H9 (cell line): ENCODE data around the gene PCDHGA8. TPM values are rescaled to one million over a fixed set of nuclear protein-coding genes. Genes with fewer than 3 reads are reported as not detected.
"Not testable (repeated sequence)": the region's sequence is repeated elsewhere in the genome, so short reads cannot be mapped to it uniquely, and the experiment has no call there.

Experiments
- DNase-seq: peaks from one replicate; pipeline ENCODE4 v3.0.0-alpha.2; 2017
- H2AFZ ChIP-seq: one replicate; pipeline ENCODE4 v1.6.1; 2013; ENCODE audit warnings: mild to moderate bottlenecking, low read length, control low read depth, moderate library complexity
- H2AK5ac ChIP-seq: 2 replicates; pipeline ENCODE4 v1.6.1; 2013; ENCODE audit warnings: low read length, control low read depth, mixed read lengths; ENCODE audit not compliant: insufficient read length
- H2BK120ac ChIP-seq: one replicate; pipeline ENCODE4 v1.6.1; 2013; ENCODE audit warnings: low read depth, mild to moderate bottlenecking, low read length, control low read depth, inconsistent platforms; ENCODE audit not compliant: poor library complexity, severe bottlenecking
- H2BK12ac ChIP-seq: 2 replicates; pipeline ENCODE4 v1.6.1; 2013; ENCODE audit warnings: low read length, control low read depth, mixed read lengths, low read depth; ENCODE audit not compliant: insufficient read length
- H2BK15ac ChIP-seq: 2 replicates; pipeline ENCODE4 v1.6.1; 2013; ENCODE audit warnings: low read depth, low read length, control low read depth
- H2BK20ac ChIP-seq: one replicate; pipeline ENCODE4 v1.6.1; 2013; ENCODE audit warnings: low read depth, mild to moderate bottlenecking, low read length, control low read depth, inconsistent platforms; ENCODE audit not compliant: poor library complexity, severe bottlenecking
- H2BK5ac ChIP-seq: 2 replicates; pipeline ENCODE4 v1.6.1; 2013; ENCODE audit warnings: low read length, control low read depth, mixed read lengths; ENCODE audit not compliant: insufficient read length
- H3K14ac ChIP-seq: 2 replicates; pipeline ENCODE4 v1.6.1; 2013; ENCODE audit warnings: low read length, control low read depth; ENCODE audit not compliant: insufficient read depth
- H3K18ac ChIP-seq: 2 replicates; pipeline ENCODE4 v1.6.1; 2013; ENCODE audit warnings: low read depth, mild to moderate bottlenecking, mixed read lengths, low read length, control low read depth; ENCODE audit not compliant: insufficient read length
- H3K23ac ChIP-seq: 2 replicates; pipeline ENCODE4 v1.6.1; 2013; ENCODE audit warnings: low read length, control low read depth, mixed read lengths, low read depth; ENCODE audit not compliant: insufficient read length
- H3K23me2 ChIP-seq: 2 replicates; pipeline ENCODE4 v1.6.1; 2013; ENCODE audit warnings: low read depth, mild to moderate bottlenecking, mixed read lengths, low read length, control low read depth; ENCODE audit not compliant: insufficient read length, poor library complexity, severe bottlenecking
- H3K27ac ChIP-seq: 2 replicates; pipeline ENCODE4 v1.5.1; 2013; ENCODE audit warnings: low read length, control low read depth, mixed read lengths, low read depth; ENCODE audit not compliant: insufficient read length
- H3K27me3 ChIP-seq: 2 replicates; pipeline ENCODE4 v1.6.1; 2013; ENCODE audit warnings: low read length, control low read depth, inconsistent platforms; ENCODE audit not compliant: insufficient read depth
- H3K4ac ChIP-seq: 2 replicates; pipeline ENCODE4 v1.6.1; 2013; ENCODE audit warnings: low read depth, mild to moderate bottlenecking, control low read depth, inconsistent platforms, low read length, moderate library complexity
- H3K4me1 ChIP-seq: 2 replicates; pipeline ENCODE4 v1.6.1; 2013; ENCODE audit warnings: low read length, control low read depth, inconsistent platforms; ENCODE audit not compliant: insufficient read depth
- H3K4me2 ChIP-seq: 2 replicates; pipeline ENCODE4 v1.6.1; 2013; ENCODE audit warnings: low read length, control low read depth, mixed read lengths; ENCODE audit not compliant: insufficient read length, insufficient read depth
- H3K56ac ChIP-seq: 2 replicates; pipeline ENCODE4 v1.6.1; 2013; ENCODE audit warnings: low read depth, mild to moderate bottlenecking, mixed read lengths, low read length, control low read depth; ENCODE audit not compliant: insufficient read length
- H3K79me1 ChIP-seq: 2 replicates; pipeline ENCODE4 v1.6.1; 2013; ENCODE audit warnings: low read depth, mild to moderate bottlenecking, moderate library complexity, low read length, control low read depth, inconsistent platforms; ENCODE audit not compliant: insufficient read depth, poor library complexity, severe bottlenecking
- H3K79me2 ChIP-seq: 2 replicates; pipeline ENCODE4 v1.6.1; 2013; ENCODE audit warnings: low read length, control low read depth, inconsistent platforms; ENCODE audit not compliant: insufficient read depth
- H3K9ac ChIP-seq: 2 replicates; pipeline ENCODE4 v1.6.1; 2013; ENCODE audit warnings: low read length, control low read depth, mixed read lengths; ENCODE audit not compliant: insufficient read length; ENCODE audit errors: extremely low read depth
- H3K9me3 ChIP-seq: one replicate; pipeline ENCODE4 v1.6.1; 2013; ENCODE audit warnings: low read depth, low read length, inconsistent platforms; ENCODE audit not compliant: control insufficient read depth
- H3T11ph ChIP-seq: one replicate; pipeline ENCODE4 v1.6.1; 2013; ENCODE audit warnings: mild to moderate bottlenecking, low read length, control low read depth, inconsistent platforms
- H4K20me1 ChIP-seq: one replicate; pipeline ENCODE4 v1.6.1; 2013; ENCODE audit not compliant: control insufficient read depth, insufficient read length, insufficient read depth
- H4K5ac ChIP-seq: 2 replicates; pipeline ENCODE4 v1.6.1; 2013; ENCODE audit warnings: low read depth, mild to moderate bottlenecking, mixed read lengths, low read length, control low read depth; ENCODE audit not compliant: insufficient read length
- H4K8ac ChIP-seq: replicated peaks from 2 replicates; pipeline ENCODE4 v1.6.1; 2013; ENCODE audit warnings: low read length, control low read depth, mixed read lengths, low read depth; ENCODE audit not compliant: insufficient read length
- H4K91ac ChIP-seq: 2 replicates; pipeline ENCODE4 v1.6.1; 2013; ENCODE audit warnings: low read depth, mild to moderate bottlenecking, moderate library complexity, mixed read lengths, low read length, control low read depth; ENCODE audit not compliant: insufficient read length
- H3K27ac Mint-ChIP-seq, 3 experiments: 2 replicates in 2 of 3; 3 replicates in 1 of 3; pipeline ENCODE4 v1.8.0; 2020 to 2021; ENCODE audit warnings: mixed read lengths in 3 of 3, mild to moderate bottlenecking in 1 of 3, moderate library complexity in 1 of 3
- H3K27me3 Mint-ChIP-seq: 2 replicates; pipeline ENCODE4 v1.8.0; 2021; ENCODE audit warnings: low read depth, mild to moderate bottlenecking, moderate library complexity, mixed read lengths
- H3K36me3 Mint-ChIP-seq, 3 experiments: 2 replicates in 2 of 3; 3 replicates in 1 of 3; pipeline ENCODE4 v1.8.0; 2020 to 2021; ENCODE audit warnings: low read depth in 3 of 3, mixed read lengths in 3 of 3; ENCODE audit not compliant: insufficient read depth in 1 of 3
- H3K4me1 Mint-ChIP-seq, 2 experiments: 2 replicates each; pipeline ENCODE4 v1.8.0; 2020; ENCODE audit warnings: mixed read lengths in 2 of 2
- H3K4me3 Mint-ChIP-seq, 2 experiments: 2 replicates in 1 of 2; 3 replicates in 1 of 2; pipeline ENCODE4 v1.8.0; 2020 to 2021; ENCODE audit warnings: mild to moderate bottlenecking in 2 of 2, mixed read lengths in 2 of 2, moderate library complexity in 1 of 2
- H3K9me3 Mint-ChIP-seq, 2 experiments: 2 replicates in 1 of 2; 3 replicates in 1 of 2; pipeline ENCODE4 v1.8.0; 2020; ENCODE audit warnings: mild to moderate bottlenecking in 2 of 2, mixed read lengths in 2 of 2, moderate library complexity in 1 of 2
- CTCF ChIP-seq: fragments of 200-600 bp; sonication (generic); conservative IDR thresholded peaks from 3 replicates; pipeline ENCODE4 v1.8.0; 2021; ENCODE audit warnings: antibody characterized with exemption, mild to moderate bottlenecking
- WGBS: extraction: QIAGEN DNeasy Blood & Tissue Kit; methylation state at CpG from one replicate; pipeline ENCODE4 v1.1.7; 2013; ENCODE audit warnings: missing lambda C conversion rate, low lambda C conversion rate, mixed read lengths; ENCODE audit not compliant: insufficient read length; ENCODE audit errors: extremely low coverage; 5-methylcytosine and 5-hydroxymethylcytosine counted together
- total RNA-seq: library from RNA; stranded (reverse); gene quantifications from 2 replicates; pipeline ENCODE4 v1.2.1, GENCODE V29; 2021

Gene PCDHGA8
- total RNA-seq, 1 experiment from 2014 or later = 0.90 TPM

DNA sequence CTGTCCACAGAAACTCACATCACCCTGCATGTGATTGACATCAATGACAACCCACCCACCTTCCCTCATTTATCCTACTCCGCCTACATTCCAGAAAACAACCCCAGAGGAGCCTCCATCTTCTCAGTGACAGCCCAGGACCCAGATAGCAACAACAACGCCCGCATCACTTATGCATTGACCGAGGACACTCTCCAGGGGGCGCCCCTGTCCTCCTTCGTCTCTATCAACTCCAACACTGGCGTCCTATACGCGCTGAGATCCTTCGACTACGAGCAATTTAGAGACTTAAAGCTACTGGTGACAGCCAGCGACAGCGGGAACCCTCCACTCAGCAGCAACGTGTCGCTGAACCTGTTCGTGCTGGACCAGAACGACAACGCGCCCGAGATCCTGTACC lies 47.1 kb upstream of the PCDHGA8 start:
- H3K23me2 ChIP-seq = peaks cover 4% of the 10 kb centered on the region
- H3K27ac Mint-ChIP-seq = no peak overlapping the region
- no peak overlapping the region for H3K4ac ChIP-seq
- no peaks in the 10 kb centered on the region for H4K20me1 ChIP-seq
- no peak overlapping the region for H3K23ac ChIP-seq
- H3K9me3 Mint-ChIP-seq = peaks cover 55 to 67% of the 10 kb centered on the region in 2 experiments
- H3K4me2 ChIP-seq = no peak overlapping the region
- H2BK20ac ChIP-seq = no peak overlapping the region
- H2BK12ac ChIP-seq = no peak overlapping the region
- no peak overlapping the region for H3K4me3 Mint-ChIP-seq
- no peak overlapping the region for H2BK5ac ChIP-seq
- H3K56ac ChIP-seq = no peak overlapping the region
- peaks cover 15 to 43% (median 21%) of the 10 kb centered on the region in 3 experiments for H3K36me3 Mint-ChIP-seq
- no peak overlapping the region for H2AFZ ChIP-seq
- no peaks in the 10 kb centered on the region for H3K4me1 ChIP-seq
- no peaks in the 10 kb centered on the region for H3K79me2 ChIP-seq
- no peak overlapping the region for H3K18ac ChIP-seq
- no peak overlapping the region for H4K8ac ChIP-seq
- peaks cover 4 to 9% of the 10 kb centered on the region in 2 experiments for H3K4me1 Mint-ChIP-seq
- no peak overlapping the region for H3T11ph ChIP-seq
- no peak overlapping the region for H3K9ac ChIP-seq
- H2BK15ac ChIP-seq = no peak overlapping the region
- H2BK120ac ChIP-seq = no peak overlapping the region
- H2AK5ac ChIP-seq = no peak overlapping the region
- peaks cover 12% of the 10 kb centered on the region for H3K9me3 ChIP-seq
- no peak overlapping the region for H4K5ac ChIP-seq
- H3K27ac ChIP-seq = no peak overlapping the region
- H3K79me1 ChIP-seq = no peaks in the 10 kb centered on the region
- H3K14ac ChIP-seq = no peak overlapping the region
- H3K27me3 Mint-ChIP-seq = peaks cover 5% of the 10 kb centered on the region
- H4K91ac ChIP-seq = no peak overlapping the region
- H3K27me3 ChIP-seq = no peaks in the 10 kb centered on the region
- DNase-seq = no peak
- TF ChIP-seq CTCF = peak; percentile 29; the same call in 2 of the 3 replicates
- WGBS = no CpG with 5 or more reads among the region's 20 CpGs

GRCh38 chr5:141346017-141346416 lies 46.4 kb upstream of the PCDHGA8 start:
- not testable (repeated sequence) for H3K14ac ChIP-seq, H3K27me3 ChIP-seq, H2BK12ac ChIP-seq, H3K27me3 Mint-ChIP-seq, H3K4ac ChIP-seq, H2AFZ ChIP-seq, H3K18ac ChIP-seq, H4K8ac ChIP-seq, H3K79me1 ChIP-seq, H3T11ph ChIP-seq, H3K23me2 ChIP-seq, H4K5ac ChIP-seq, H3K23ac ChIP-seq, H4K91ac ChIP-seq, H3K79me2 ChIP-seq, H2BK15ac ChIP-seq, H2AK5ac ChIP-seq, H3K4me2 ChIP-seq, DNase-seq, H3K56ac ChIP-seq, H4K20me1 ChIP-seq, H2BK20ac ChIP-seq, H3K27ac Mint-ChIP-seq, H2BK5ac ChIP-seq, H3K9ac ChIP-seq, H2BK120ac ChIP-seq, H3K4me3 Mint-ChIP-seq, H3K4me1 ChIP-seq, H3K27ac ChIP-seq
- Mint-ChIP-seq H3K4me1 (peaks cover 6 to 11% of the 10 kb centered on the region in 2 experiments), H3K9me3 (peaks cover 55 to 70% of the 10 kb centered on the region in 2 experiments), H3K36me3 (peaks cover 14 to 45% (median 24%) of the 10 kb centered on the region in 3 experiments)
- H3K9me3 ChIP-seq = peaks cover 13% of the 10 kb centered on the region
- no CpG with 5 or more reads among the region's 35 CpGs for WGBS
